ENCODE measurements around the gene TUT1. TPM values are rescaled to one million over a fixed set of nuclear protein-coding genes. Genes with fewer than 3 reads are reported as not detected.
"Not testable (repeated sequence)": the region's sequence is repeated elsewhere in the genome, so short reads cannot be mapped to it uniquely, and the experiment has no call there.

The TUT1 gene
- 2.4 TPM for total RNA-seq (ENCODE audit: insufficient read depth, low replicate concordance)

- peak; percentile 99 for DNase-seq (ENCODE audit: low spot score)
Measured at GRCh38 chr11:62591448-62592145, at the start of gene TUT1. Gene TUT1, minus strand, starts transcription at chr11:62591523. Its CDS starts 38 bp downstream, at chr11:62591485.

DNA sequence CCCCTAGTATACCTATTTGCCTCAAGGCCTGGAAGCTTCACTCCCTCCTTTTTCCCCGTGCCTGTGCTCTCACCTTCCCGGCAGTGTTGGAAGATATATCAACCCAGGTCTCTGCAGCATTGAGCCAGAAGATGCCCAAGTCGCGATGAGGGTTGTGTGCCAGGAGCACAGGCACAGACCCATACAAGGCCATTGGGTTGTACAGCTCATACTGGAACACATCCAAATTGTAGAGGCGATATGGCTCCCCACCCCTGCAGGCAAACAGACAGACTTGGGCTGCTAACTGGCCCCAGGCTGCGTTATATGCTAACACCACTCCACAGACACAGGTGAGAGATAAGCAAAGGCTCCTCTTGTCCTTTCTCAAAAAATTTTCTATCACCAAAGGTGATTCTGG, 41.2 kb upstream of the TUT1 start:
- DNase-seq (ENCODE audit: low spot score), result no peak

DNA sequence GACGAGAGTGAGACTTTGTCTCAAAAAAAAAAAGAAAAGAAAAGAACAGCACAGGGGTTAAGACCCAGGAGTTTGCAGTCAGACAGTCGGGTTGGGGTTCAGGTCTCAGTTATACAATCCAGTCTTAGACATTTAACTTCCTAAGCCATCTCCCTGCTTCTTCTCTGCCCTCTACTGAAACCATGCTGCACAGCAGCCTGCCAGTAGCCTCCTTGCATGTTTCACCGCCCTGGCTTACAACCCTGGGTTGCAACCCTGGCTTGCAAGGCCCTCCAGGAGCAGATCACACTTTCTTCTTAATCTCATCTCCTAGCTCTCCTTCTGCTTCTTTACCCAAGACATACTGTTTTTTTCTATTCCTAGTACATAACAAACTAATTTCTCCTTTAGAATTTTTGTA, 36.4 kb upstream of the TUT1 start:
- DNase-seq (ENCODE audit: low spot score), result no peak

DNA sequence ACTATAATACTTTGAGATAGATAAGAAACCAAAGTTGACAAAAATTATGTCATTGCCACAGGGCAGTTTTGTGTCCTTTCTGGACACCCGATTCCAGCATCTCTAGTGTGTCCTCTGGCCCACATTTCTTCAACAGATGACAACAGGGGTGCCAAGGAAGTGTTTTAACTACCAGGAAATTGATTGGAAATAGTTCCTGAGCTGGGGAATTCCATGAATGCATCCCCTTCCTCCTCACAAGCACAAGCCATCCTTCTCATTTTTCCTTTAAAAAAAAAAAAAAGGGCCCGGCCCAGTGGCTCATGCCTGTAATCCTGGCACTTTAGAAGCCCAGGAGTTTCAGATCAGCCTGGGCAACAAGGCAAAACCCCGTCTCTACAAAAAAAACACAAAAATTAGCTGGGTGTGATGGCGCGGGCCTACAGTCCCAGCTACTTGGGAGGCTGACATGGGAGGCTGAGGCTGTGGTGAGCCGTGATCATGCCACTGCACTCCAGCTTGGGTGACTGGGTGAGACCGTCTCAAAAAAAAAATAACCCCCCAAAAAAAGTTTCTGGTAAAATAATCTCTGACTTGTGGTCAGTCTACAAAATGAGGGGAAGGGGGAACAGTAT, 31.3 kb upstream of the TUT1 start:
- DNase-seq (ENCODE audit: low spot score), result no peak

DNA sequence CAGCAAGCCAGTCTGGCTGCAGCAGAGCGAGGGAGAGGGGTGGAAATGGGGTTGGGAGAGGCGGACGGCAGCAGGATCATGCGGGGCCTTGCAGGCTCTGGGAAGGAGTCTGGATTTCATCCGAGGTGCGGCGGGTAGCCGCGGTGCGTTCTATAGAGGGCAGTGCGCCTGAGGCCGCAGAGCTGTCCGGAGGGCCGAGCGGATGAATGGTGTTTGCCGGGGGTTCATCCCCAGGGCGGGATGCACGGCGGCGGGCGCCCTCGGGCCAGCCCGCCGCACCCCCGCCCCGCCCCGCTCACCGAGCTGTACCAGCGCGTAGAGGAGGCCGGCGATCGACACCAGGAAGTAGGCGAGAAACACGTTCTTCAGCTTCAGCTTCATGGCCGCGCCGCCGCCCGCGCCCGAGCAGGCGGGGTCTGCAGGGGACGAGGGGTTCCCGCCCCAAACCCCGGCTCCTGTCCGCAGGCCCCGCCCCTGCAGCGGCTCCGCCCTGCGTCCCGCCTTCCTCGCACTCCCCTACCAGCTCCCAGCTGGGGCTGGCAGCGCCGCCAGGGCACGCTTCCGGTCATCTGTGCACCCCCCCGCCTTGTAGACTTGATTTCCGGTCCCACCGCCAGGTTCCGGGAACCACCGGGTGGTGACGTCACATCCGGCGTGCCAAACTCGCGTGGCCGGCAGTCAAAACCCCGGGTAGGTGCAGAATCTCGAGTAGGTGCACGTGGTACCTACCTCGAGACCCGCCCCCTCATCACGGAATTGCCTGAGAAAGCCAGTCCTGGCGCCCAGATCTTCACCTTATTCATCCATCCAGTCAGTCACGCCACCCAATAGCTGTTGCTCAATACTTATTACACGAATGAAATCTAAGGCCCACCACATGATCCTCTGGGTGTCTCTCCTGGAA, 30.5 kb upstream of the TUT1 start, which contains the start of gene B3GAT3:
Gene B3GAT3 (minus strand): TSS at position 420 of the 904 bp plus-strand sequence. CDS start 39 bp downstream, at position 381.
- peak; percentile 98 for DNase-seq (ENCODE audit: low spot score)

DNA sequence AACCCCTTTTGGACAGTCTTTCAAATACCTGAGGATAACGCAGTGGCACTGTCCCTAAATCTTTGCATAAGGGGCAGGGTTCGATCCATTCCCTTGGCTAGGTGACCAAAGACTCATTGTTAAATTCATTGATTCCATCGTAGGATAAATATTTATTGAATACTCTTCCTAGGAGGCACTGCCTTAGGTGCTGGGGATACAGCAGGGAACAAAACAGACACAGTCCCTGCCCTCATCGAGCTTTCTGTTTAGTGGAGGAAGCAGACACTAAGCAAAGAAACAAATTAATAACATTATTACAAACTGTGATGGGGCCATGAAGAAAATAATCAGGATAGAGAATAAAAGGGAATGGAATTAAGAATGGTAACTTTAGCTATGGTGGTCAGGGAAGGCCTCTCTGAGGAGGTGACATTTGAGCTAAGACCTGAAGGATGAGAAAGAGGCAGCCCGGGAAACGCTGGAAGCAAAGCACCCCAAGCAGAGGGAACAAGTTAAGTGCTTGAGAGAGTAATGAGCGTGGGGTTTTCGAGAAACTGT, 29.8 kb upstream of the TUT1 start:
- no peak for DNase-seq (ENCODE audit: low spot score)

- not testable (repeated sequence) for DNase-seq (ENCODE audit: low spot score)
Measured at GRCh38 chr11:62616957-62617356, 25.6 kb upstream of the TUT1 start.

DNA sequence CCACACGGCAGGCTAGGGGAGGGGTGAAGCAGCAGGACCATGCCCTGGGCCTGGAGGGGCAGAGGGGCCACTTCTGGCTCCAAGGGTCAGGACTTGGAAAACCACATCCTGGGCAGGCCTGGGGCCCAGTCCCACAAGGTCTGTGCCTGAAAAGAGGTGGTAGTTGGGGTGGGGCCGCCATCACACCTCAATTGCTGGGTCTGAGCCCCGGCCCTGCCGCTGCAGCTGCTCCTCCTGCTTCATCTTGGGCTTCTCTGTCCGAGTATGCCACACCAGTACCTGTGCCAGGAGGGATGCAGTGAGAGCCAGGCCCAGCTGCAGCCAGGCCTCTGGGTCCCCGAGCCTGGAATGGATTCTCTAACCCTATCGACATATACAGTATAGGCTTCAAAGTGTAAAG, 24.2 kb upstream of the TUT1 start:
- no peak for DNase-seq (ENCODE audit: low spot score)

DNA sequence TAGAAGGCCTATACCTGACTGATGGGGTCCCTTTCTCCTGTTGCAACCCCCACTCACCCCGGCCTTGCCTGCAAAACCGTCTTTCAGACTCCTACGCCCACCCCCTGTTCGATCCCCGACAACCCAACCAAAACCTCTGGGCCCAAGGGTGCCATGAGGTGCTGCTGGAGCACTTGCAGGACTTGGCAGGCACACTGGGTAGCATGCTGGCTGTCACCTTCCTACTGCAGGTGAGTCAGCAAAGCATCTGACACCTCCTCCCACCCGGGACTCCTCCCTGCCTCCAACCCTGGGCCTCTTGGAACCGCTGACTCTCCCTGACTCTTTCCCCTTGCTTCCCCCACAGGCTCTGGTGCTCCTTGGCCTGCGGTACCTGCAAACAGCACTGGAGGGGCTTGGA, 23.0 kb upstream of the TUT1 start:
- DNase-seq (ENCODE audit: low spot score), result no peak

DNA sequence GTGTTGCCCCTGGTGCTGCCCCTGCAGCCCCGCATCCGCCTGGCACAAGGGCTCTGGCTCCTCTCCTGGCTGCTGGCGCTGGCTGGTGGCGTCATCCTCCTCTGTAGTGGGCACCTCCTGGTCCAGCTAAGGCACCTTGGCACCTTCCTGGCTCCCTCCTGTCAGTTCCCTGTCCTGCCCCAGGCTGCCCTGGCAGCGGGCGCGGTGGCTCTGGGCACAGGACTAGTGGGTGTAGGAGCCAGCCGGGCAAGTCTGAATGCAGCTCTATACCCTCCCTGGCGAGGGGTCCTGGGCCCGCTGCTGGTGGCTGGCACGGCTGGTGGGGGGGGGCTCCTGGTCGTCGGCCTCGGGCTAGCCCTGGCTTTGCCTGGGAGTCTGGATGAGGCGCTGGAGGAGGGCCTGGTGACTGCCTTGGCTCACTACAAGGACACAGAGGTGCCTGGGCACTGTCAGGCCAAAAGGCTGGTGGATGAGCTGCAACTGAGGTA, 22.0 kb upstream of the TUT1 start:
- no peak for DNase-seq (ENCODE audit: low spot score)

DNA sequence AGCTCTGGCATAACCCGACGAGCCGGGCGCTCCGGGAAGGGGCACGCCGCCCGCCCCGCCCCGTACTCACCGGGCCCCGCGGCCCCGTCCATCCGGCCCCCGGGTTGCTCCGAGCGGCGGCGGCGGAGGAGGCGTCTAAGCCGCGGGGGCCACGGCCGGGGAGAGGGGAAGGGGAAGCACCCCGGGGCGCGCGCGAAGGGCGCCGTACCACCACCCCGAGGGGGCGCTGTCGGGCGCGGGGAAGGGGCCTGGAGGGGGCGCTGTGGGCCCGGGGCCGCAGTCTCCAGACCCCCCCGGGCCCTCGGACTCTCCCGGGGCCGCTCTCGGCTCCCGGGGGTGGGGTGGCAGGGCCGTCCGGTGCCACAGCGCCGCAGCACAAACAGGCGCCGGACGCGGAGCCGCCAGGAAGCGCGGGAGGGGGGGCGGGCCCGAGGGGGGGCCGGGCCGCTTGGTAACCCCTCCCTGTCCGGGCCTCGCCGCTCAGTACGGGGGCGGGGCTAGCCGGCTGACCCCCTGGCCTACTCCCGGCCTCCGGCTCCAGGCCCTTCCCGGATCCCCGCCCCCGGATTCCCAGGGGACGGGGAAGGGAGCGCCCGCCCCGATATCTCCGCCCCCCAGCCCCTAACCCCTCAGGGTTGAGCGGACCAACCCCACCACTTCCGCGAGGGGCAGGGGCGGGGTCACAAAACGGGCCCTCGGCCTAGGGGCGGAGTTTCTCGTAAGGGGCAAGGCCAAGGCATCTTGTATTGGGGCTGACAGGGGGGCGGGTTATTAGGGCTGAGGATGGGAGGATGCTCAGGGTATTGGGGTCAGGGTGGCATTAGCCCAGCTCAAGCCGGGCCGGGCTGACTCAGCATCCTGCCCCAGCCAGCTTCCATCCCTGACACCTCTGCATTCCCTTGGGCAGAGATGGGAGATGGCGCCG, 21.3 kb upstream of the TUT1 start, which contains the start of the genes EML3 and ROM1:
Gene EML3 (minus strand): TSS at position 410 of the 925 bp plus-strand sequence. CDS start 318 bp downstream, at position 92.
Gene ROM1 (plus strand): TSS at position 892 of the 925 bp plus-strand sequence. CDS start 25 bp downstream, at position 917.
- DNase-seq (ENCODE audit: low spot score), result peak; percentile 91

DNA sequence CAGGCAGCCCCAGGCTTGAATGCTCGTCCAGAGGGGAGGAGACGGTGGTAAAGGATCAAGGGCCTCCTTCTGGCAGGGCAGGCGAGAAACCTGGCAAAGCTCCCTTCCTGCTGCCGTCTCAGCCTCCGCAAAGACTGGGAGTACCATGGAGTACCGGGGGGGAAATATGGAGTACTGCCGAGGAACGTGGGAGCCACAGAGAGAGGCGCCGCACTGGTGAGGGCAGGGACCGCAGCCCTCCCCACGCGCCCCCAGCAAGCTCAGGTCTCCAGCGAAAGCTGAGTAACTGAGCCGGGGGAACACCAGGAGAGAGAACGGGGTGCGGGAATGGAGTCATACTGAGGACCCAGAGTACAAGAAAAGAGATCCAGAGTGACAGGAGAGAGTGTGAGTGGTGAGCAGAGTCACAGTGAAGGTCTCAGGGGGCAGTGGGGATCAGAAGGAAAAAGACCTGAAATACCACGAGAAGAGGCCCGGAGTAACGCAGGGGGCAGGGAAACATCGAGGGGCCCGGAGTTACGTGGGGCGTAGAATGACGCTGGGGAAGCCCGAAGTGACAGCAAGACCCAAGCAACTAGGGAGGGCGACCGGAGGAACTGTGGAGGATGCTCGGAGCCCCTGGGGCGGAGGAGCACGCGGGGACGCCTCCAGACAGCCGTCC, 20.5 kb upstream of the TUT1 start:
- DNase-seq (ENCODE audit: low spot score), result peak; percentile 78

- DNase-seq (ENCODE audit: low spot score), result no peak
Measured at GRCh38 chr11:62610814-62611704, 19.7 kb upstream of the TUT1 start.

DNA sequence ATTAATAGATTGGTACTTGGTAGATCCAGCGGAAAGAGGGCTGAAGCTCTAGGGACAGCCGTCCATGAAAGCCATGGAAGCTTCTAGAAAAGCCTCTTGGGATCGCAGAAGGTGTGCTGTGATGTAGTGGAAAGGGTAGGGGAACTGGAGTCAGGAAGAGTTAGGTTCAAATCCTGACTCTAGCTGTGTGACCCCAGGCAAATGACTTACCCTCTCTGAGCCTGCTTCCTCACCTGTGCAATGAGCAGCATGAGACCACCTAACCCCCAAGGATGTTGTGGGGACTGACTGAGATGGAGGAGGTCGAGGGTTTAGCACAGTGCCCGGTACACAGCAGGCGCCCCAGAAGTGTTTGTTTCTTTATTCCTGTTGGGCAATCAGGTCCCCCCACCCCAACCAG, 19.1 kb upstream of the TUT1 start:
- no peak for DNase-seq (ENCODE audit: low spot score)

DNA sequence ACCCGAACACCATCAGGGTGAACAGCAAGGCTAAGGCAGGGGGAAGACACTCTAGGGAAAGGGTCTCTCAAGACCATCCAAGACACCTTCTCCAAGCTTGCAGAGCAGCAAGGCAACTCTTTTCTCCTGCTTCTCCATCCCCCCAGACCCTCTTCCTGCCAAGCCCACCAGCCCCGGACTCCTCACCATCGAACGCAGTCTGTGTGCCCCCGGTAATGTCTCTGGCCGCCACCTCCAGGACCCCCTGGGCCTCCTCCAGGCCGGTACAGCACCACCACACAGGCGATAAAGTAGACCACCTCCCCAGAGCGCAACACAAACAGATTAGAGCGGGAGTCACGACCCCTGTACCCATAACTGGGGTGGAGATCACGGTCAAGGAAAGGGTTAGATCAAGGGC, 17.5 kb upstream of the TUT1 start:
- no peak for DNase-seq (ENCODE audit: low spot score)

DNA sequence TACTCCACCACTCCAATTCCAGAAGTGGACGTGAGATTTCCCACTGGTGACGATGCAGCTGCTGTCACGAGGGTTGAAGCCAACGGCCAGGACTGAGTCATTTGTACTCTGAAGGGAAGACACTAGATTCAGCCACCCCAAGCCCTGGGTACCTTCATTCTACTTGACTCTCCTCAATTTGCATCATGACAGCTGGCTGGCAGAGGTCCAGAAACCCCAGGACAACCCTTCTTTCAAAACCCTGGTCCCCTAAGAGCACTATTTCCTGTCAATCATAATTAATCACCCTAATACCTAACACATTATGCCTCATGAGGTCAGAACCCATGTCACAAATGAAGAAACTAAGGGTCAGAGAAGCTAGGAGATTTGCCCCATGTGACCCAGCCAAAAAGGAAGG, 16.4 kb upstream of the TUT1 start:
- no peak for DNase-seq (ENCODE audit: low spot score)

DNA sequence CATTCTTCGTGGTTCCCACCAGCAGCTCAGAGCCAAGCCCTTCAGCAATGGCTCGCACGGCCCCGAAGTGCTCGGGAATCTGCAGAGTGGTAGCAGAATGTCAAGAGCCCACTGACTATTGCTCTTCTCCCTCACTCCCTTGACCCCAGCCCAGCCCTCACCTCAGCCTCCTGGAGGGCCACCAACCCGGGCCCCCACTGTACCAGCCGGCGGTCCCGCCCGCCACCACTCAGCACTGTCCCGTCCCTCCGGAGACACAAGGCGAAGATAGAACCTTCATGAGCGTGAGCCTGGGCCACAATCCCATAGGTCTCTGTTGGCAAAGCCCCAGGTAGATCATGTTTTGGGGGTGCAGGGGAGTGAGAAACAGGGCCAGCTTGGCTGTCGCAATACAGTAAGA, 14.6 kb upstream of the TUT1 start:
- DNase-seq (ENCODE audit: low spot score), result no peak

DNA sequence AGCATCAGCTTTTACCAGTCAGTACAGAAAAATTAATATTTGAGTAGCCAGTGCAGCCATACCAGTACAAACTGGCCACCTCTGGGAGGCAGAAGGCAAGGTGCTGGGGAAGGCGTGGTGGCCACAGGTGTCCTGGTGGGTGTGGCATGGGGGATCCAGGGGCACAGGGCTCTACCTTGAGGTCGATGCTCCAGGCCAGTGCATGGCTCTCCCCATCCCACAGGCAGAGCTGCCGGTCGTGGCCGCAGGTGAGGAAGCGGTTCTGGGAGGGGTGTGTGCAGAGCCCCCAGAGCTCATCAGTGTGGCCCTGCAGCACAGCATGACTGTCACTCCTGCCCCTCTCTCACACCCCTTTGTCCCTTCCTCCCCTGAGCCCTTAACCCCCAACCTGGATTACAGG, 14.1 kb upstream of the TUT1 start:
- DNase-seq (ENCODE audit: low spot score), result no peak

All from umbilical cord (tissue), 2 donors.